Left cardiac atrium (tissue), 4 donors: ENCODE results near the gene BRF1. TPM values are rescaled to one million over a fixed set of nuclear protein-coding genes. Genes with fewer than 3 reads are reported as not detected.

Experiments
- ATAC-seq, 2 donors: fragments of 200-7000 bp; cut with Tn5 transposase; one replicate each; pipeline ENCODE4 v1.9.1; 2020; ENCODE audit warnings: mild to moderate bottlenecking in 2 of 2, moderate library complexity in 2 of 2
- DNase-seq: peaks from one replicate; pipeline ENCODE4 v3.0.0-alpha.2; 2020
- intact Hi-C, 2 donors: fragments of 100-400 bp; cut with DNase I; formaldehyde crosslinking; loops; one replicate each; pipeline versions ENCODE4 v1.14.1 to v1.15.1; 2022 to 2023
- total RNA-seq, 2 donors: library from RNA; stranded (reverse); fragmentation: NEBNext Ultra II Directional; extraction: Animal tissue kit (Norgen Biotek cat#: 25700); gene quantifications; one replicate each; pipeline ENCODE4 v1.2.1, GENCODE V29; 2021
- donor health status: DM: no; HTN: yes; CAD: no.
- donor health status: DM: no; HTN: yes; CAD: no; lungs with severe emphysema.
- donor health status: DM: yes; HTN: yes; CAD: no.
- donor health status: Dilated cardiomyopathy.

Gene BRF1
- total RNA-seq, 2 donors from 2014 or later: 18.8 to 20.0 TPM

- ATAC-seq: no peak
These were observed 79.1 kb downstream of the BRF1 start for GRCh38 chr14:105221598-105222178.

GRCh38 chr14:105220699-105221597 is 79.9 kb downstream of the BRF1 start:
- DNase-seq (no peak), ATAC-seq (peak; percentile 43 to 69)
- intact Hi-C loops: no loop called here

More at GRCh38 chr14:105221598-105222178, 79.1 kb downstream of the BRF1 start:
- no peak for DNase-seq
- intact Hi-C loops: no loop called here

GRCh38 chr14:105219753-105220152 is 81.0 kb downstream of the BRF1 start:
- intact Hi-C loops: no loop called here
- no peak for DNase-seq
- ATAC-seq: no peak

GRCh38 chr14:105219043-105219612 is 81.7 kb downstream of the BRF1 start:
- intact Hi-C loops: no loop called here
- ATAC-seq (no peak), DNase-seq (no peak)

GRCh38 chr14:105218611-105219010 is 82.2 kb downstream of the BRF1 start:
- intact Hi-C loops: no loop called here
- DNase-seq (no peak), ATAC-seq (no peak)

GRCh38 chr14:105217774-105218173 is 83.0 kb downstream of the BRF1 start:
- no peak for DNase-seq
- intact Hi-C loops: no loop called here
- no peak for ATAC-seq

- intact Hi-C loops: no loop called here
- ATAC-seq (no peak), DNase-seq (no peak)
These were observed 84.1 kb downstream of the BRF1 start for GRCh38 chr14:105216490-105217247.

GRCh38 chr14:105215602-105216001 is 85.2 kb downstream of the BRF1 start:
- no peak for DNase-seq
- intact Hi-C loops: no loop called here
- ATAC-seq: no peak

- ATAC-seq (no peak), DNase-seq (no peak)
- intact Hi-C loops: no loop called here
These were observed 86.4 kb downstream of the BRF1 start for GRCh38 chr14:105214324-105214915.

GRCh38 chr14:105213361-105213760 is 87.4 kb downstream of the BRF1 start:
- DNase-seq (no peak), ATAC-seq (no peak)
- intact Hi-C loops: no loop called here

GRCh38 chr14:105212541-105213300 is 88.1 kb downstream of the BRF1 start:
- DNase-seq: no peak
- ATAC-seq: peak in 1 of 2 donors; percentile 24
- intact Hi-C loops: no loop called here

GRCh38 chr14:105211758-105212089 is 89.1 kb downstream of the BRF1 start:
- no peak for DNase-seq
- no peak for ATAC-seq
- intact Hi-C loops: no loop called here

GRCh38 chr14:105211086-105211757 is 89.6 kb downstream of the BRF1 start:
- DNase-seq (no peak), ATAC-seq (no peak)
- intact Hi-C loops: no loop called here

GRCh38 chr14:105210266-105211025 is 90.4 kb downstream of the BRF1 start:
- DNase-seq: no peak
- no peak for ATAC-seq
- intact Hi-C loops: no loop called here

GRCh38 chr14:105209646-105210045 is 91.2 kb downstream of the BRF1 start:
- DNase-seq (no peak), ATAC-seq (no peak)
- intact Hi-C loops: loop anchor here in 1 of 2 donors (10.0 kb wide), 1 partner anchor 315 kb away; the partner anchor contains the start of gene TMEM121

- intact Hi-C loops: loop anchor here in 1 of 2 donors (10.0 kb wide), 1 partner anchor 316 kb away; the partner anchor contains the start of gene TMEM121
- DNase-seq (no peak), ATAC-seq (no peak)
These were observed 91.7 kb downstream of the BRF1 start for GRCh38 chr14:105209091-105209490.

- intact Hi-C loops: loop anchor here in 1 of 2 donors (10.0 kb wide), 1 partner anchor 316 kb away; the partner anchor contains the start of gene TMEM121
- ATAC-seq: no peak
- DNase-seq: no peak
These were observed 92.1 kb downstream of the BRF1 start for GRCh38 chr14:105208738-105209075.
